A549 treated with dexamethasone at 1 μM for 4 hours (cell line): ENCODE data around the gene TMEM256. TPM values are rescaled to one million over a fixed set of nuclear protein-coding genes. Genes with fewer than 3 reads are reported as not detected.

Experiments used
- total RNA-seq: library from RNA; stranded (reverse); fragments of 200-300 nt; extraction: Qiagen RNA extraction; gene quantifications from 5 replicates; pipeline ENCODE4 v1.2.3, GENCODE V29; 2022

TMEM256 gene
- total RNA-seq, result 204 to 220 TPM (median 207 TPM) in 5 replicates

GRCh38 chr17:7403977-7404736 lies at the start of gene TMEM256:
Gene TMEM256 (minus strand): TSS chr17:7404097. CDS start chr17:7404084, 13 bp downstream.

GRCh38 chr17:7444682-7445618 lies 41.1 kb upstream of the TMEM256 start, which contains the start of gene CHRNB1:
Gene CHRNB1 (plus strand): TSS chr17:7445061. CDS start chr17:7445128, 67 bp downstream.

GRCh38 chr17:7439462-7440112 lies 35.7 kb upstream of the TMEM256 start, which contains the start of gene FGF11:
Gene FGF11 (plus strand): TSS chr17:7439512. CDS start chr17:7439621, 109 bp downstream.

GRCh38 chr17:7428557-7428956 lies 24.7 kb upstream of the TMEM256 start, which contains the start of gene SPEM3:
Gene SPEM3 (plus strand): TSS chr17:7428857. CDS start chr17:7428903, 46 bp downstream.

GRCh38 chr17:7425316-7425715 lies 21.4 kb upstream of the TMEM256 start, which contains the start of gene SPEM2:
Gene SPEM2 (plus strand): TSS chr17:7425616. CDS start chr17:7425689, 73 bp downstream.

GRCh38 chr17:7419819-7420610 lies 16.1 kb upstream of the TMEM256 start, which contains the start of gene SPEM1:
Gene SPEM1 (plus strand): TSS chr17:7420324. CDS start chr17:7420385, 61 bp downstream.

GRCh38 chr17:7407485-7408251 lies 3.8 kb upstream of the TMEM256 start, which contains the start of gene NLGN2:
Gene NLGN2 (plus strand): TSS chr17:7407845. CDS start chr17:7408256, 411 bp downstream.

GRCh38 chr17:7394452-7395191 lies 9.3 kb downstream of the TMEM256 start, which contains the start of gene PLSCR3:
Gene PLSCR3 (minus strand): TSS chr17:7394525. CDS start chr17:7394110, 415 bp downstream.

GRCh38 chr17:7380855-7381683 lies 22.8 kb downstream of the TMEM256 start, which contains the start of gene TNK1:
Gene TNK1 (plus strand): TSS chr17:7381089. CDS start chr17:7382927, 1,838 bp downstream.

GRCh38 chr17:7355053-7355452 lies 48.8 kb downstream of the TMEM256 start, which contains the start of gene TMEM95:
Gene TMEM95 (plus strand): TSS chr17:7355156. CDS start chr17:7355205, 49 bp downstream.

Other genes with a start within 250 kb of the TMEM256 start
- gene ASGR1, start 224.7 kb downstream of the TMEM256 start, total RNA-seq, result 0.42 to 0.98 TPM (median 0.77 TPM) in 5 replicates
- gene DLG4, start 184.3 kb downstream of the TMEM256 start, total RNA-seq, result 4.5 to 7.6 TPM (median 6.4 TPM) in 5 replicates
- 266 to 442 TPM (median 389 TPM) in 5 replicates for gene ACADVL, start 184.2 kb downstream of the TMEM256 start, total RNA-seq
- 33.5 to 47.2 TPM (median 44.9 TPM) in 5 replicates for gene DVL2, start 169.6 kb downstream of the TMEM256 start, total RNA-seq
- 93.9 to 117 TPM (median 104 TPM) in 5 replicates for gene PHF23, start 164.6 kb downstream of the TMEM256 start, total RNA-seq
- gene GABARAP, start 161.6 kb downstream of the TMEM256 start, total RNA-seq, result 596 to 790 TPM (median 609 TPM) in 5 replicates
- 218 to 267 TPM (median 246 TPM) in 5 replicates for gene CTDNEP1, start 152.4 kb downstream of the TMEM256 start, total RNA-seq
- gene ELP5, start 151.9 kb downstream of the TMEM256 start, total RNA-seq, result 140 to 161 TPM (median 146 TPM) in 5 replicates
- 1.9 to 3.2 TPM (median 2.6 TPM) in 5 replicates for gene CLDN7, start 141.6 kb downstream of the TMEM256 start, total RNA-seq
- gene SLC2A4, start 122.4 kb downstream of the TMEM256 start, total RNA-seq, result 0.30 to 0.69 TPM (median 0.60 TPM) in 5 replicates
- 0.45 to 0.76 TPM (median 0.57 TPM) in 5 replicates for gene YBX2, start 109.5 kb downstream of the TMEM256 start, total RNA-seq
- 1,536 to 1,701 TPM (median 1,628 TPM) in 5 replicates for gene EIF5A, start 96.5 kb downstream of the TMEM256 start, total RNA-seq
- 82.4 to 111 TPM (median 103 TPM) in 5 replicates for gene GPS2, start 88.7 kb downstream of the TMEM256 start, total RNA-seq
- 15.2 to 33.7 TPM (median 30.6 TPM) in 5 replicates for gene NEURL4, start 74.8 kb downstream of the TMEM256 start, total RNA-seq
- 1.4 to 3.6 TPM (median 2.7 TPM) in 5 replicates for gene ACAP1, start 67.6 kb downstream of the TMEM256 start, total RNA-seq
- gene KCTD11, start 51.9 kb downstream of the TMEM256 start, total RNA-seq, result 9.7 to 12.6 TPM (median 11.4 TPM) in 5 replicates
- gene TMEM95, start 48.9 kb downstream of the TMEM256 start, total RNA-seq, result not detected in 5 replicates
- 1.1 to 1.5 TPM (median 1.3 TPM) in 5 replicates for gene TNK1, start 23.0 kb downstream of the TMEM256 start, total RNA-seq
- gene PLSCR3, start 9.6 kb downstream of the TMEM256 start, total RNA-seq, result 36.7 to 50.6 TPM (median 41.6 TPM) in 5 replicates
- gene NLGN2, start 3.7 kb upstream of the TMEM256 start, total RNA-seq, result 11.3 to 19.7 TPM (median 17.9 TPM) in 5 replicates
- gene SPEM1, start 16.2 kb upstream of the TMEM256 start, total RNA-seq, result 0.09 to 0.18 TPM (median 0.12 TPM) in 4 of 5 replicates, not detected in the other
- 0.13 to 0.18 TPM in 2 of 5 replicates, not detected in the others for gene SPEM2, start 21.5 kb upstream of the TMEM256 start, total RNA-seq
- 0.02 to 0.05 TPM (median 0.04 TPM) in 3 of 5 replicates, not detected in the others for gene SPEM3, start 24.8 kb upstream of the TMEM256 start, total RNA-seq
- gene TMEM102, start 31.3 kb upstream of the TMEM256 start, total RNA-seq, result 10.3 to 14.6 TPM (median 13.0 TPM) in 5 replicates
- 1.1 to 1.3 TPM (median 1.1 TPM) in 5 replicates for gene FGF11, start 35.4 kb upstream of the TMEM256 start, total RNA-seq
- 6.9 to 11.8 TPM (median 9.0 TPM) in 5 replicates for gene CHRNB1, start 41.0 kb upstream of the TMEM256 start, total RNA-seq
- gene ZBTB4, start 75.5 kb upstream of the TMEM256 start, total RNA-seq, result 20.6 to 29.5 TPM (median 27.8 TPM) in 5 replicates
- not detected in 5 replicates for gene SLC35G6, start 77.3 kb upstream of the TMEM256 start, total RNA-seq
- gene POLR2A, start 80.3 kb upstream of the TMEM256 start, total RNA-seq, result 49.1 to 95.5 TPM (median 91.3 TPM) in 5 replicates
- 6.8 to 12.9 TPM (median 12.1 TPM) in 5 replicates for gene TNFSF12, start 145.0 kb upstream of the TMEM256 start, total RNA-seq
- 0.46 to 0.83 TPM (median 0.62 TPM) in 5 replicates for gene TNFSF13, start 154.7 kb upstream of the TMEM256 start, total RNA-seq
- gene SENP3, start 157.8 kb upstream of the TMEM256 start, total RNA-seq, result 87.8 to 104 TPM (median 102 TPM) in 5 replicates
- gene CD68, start 175.5 kb upstream of the TMEM256 start, total RNA-seq, result 24.8 to 38.2 TPM (median 33.6 TPM) in 5 replicates
- 117 to 135 TPM (median 121 TPM) in 5 replicates for gene MPDU1, start 179.8 kb upstream of the TMEM256 start, total RNA-seq
- 0.16 to 0.27 TPM (median 0.20 TPM) in 5 replicates for gene SOX15, start 186.0 kb upstream of the TMEM256 start, total RNA-seq
- 45.4 to 60.2 TPM (median 59.3 TPM) in 5 replicates for gene FXR2, start 210.8 kb upstream of the TMEM256 start, total RNA-seq
- 61.1 to 73.5 TPM (median 62.9 TPM) in 5 replicates for gene SAT2, start 223.7 kb upstream of the TMEM256 start, total RNA-seq
- gene SHBG, start 226.0 kb upstream of the TMEM256 start, total RNA-seq, result 0.27 to 0.56 TPM (median 0.43 TPM) in 5 replicates
- gene ATP1B2, start 246.8 kb upstream of the TMEM256 start, total RNA-seq, result 0.08 to 0.46 TPM (median 0.39 TPM) in 5 replicates